Stimulated activated CD4-positive, alpha-beta T cell treated with anti-CD3 and anti-CD28 coated beads, Interleukin-12 subunit alpha, Interleukin-12 subunit beta, amount 100 ng/mL, for 4 hours (primary cell): Measurements from ENCODE around the gene NAA20.
A peak's percentile ranks its signal among the peaks of the same experiment; 100 is the strongest.

Source experiments
- DNase-seq: peaks from one replicate; pipeline ENCODE4 v3.0.0-alpha.2; 2020

NAA20 gene

DNA sequence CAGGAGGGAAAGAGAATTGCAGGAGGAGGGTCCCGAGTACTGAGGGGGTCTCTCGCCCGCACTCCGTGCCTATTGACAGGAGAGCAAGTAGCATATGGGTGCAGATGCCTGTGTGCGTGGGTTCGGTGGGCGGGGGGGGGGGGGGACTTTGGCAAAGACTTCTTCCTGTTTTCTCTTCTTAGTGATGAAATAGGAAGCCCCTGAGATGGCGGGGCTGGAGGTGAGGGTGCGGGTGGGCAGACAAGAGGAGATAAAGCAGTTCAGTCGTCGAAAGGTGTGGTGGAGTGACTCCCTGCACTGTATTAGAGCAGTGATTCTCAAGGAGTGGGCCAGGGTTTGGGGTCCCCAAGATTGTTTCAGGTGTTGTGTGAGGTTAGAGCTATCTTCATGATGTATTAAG is 3.7 kb downstream of the NAA20 start:
- DNase-seq, result no peak

DNA sequence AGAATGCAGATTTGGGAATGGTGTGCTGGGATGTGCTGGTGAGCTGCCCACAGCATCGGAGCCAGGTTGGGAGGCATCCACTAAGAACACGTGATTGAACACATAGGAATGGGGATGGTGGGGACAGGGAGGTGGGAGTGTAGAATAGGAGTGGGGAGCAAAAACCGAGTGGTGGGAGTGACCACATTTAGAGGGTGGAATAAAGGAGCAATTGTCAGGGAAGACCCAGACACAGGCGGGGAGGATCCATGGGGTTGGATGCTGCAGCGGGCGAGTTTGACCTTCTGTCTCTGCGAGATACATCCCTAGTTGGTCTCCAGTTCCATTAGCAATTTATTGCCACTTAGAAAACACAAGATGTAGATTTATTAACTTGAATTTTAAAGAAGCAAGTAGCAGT is 4.7 kb downstream of the NAA20 start:
- no peak for DNase-seq

DNA sequence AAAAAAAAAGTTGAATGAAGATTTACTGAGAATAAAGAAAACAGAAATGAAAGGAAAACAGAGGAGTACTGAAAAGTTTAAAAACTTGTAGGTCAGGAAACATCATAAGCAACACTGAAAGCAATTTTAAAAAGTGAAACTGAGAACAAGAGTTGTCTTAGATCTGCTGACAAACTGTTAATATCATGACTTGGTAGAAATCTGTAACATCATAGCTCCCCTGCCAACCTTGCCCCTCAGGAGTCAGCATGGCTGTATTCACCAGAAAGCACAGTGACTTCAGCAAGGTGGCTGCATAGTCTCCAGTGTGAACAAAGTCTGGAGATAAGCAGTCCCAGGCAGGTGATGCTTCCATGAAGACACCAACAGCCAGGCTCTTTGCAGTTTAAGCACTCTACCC is 5.3 kb downstream of the NAA20 start:
- DNase-seq, result no peak

DNA sequence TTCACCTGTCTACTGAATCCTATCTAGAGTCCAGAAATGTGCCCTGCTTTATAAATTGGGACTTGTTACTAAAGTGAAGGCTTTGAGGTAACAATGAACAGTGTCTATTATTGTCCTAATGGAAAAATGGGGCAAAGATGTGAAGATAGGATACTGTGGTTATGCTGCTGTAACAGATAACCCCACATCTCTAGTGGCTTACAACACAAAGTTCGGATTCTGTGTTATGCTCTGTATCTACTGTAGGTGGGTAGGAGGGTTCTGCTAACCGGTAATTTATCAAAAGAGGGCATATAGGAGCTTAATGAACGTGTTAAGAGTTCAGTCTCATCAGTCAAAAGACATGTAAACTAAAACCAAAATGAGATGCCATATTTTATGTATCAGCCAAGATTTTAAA is 6.2 kb downstream of the NAA20 start:
- no peak for DNase-seq

DNA sequence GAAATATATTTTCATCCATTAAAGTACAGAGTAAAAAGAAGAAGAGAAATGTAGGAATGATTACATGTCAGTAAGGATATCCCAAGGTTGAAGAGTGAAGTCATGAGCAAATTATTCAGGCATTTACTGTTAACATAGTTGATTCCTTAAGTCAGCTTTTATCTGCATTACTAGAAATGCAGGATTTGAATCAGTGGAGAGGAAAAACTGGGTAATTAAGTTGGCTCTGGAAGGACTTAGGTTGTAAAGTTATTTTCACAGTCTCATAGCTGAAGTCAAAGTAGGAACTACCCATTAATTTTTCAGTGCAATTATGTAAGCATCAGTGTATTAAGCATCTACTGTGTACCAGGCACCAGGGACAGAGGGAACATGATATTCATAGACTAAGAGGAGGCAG is 7.8 kb downstream of the NAA20 start:
- no peak for DNase-seq

DNA sequence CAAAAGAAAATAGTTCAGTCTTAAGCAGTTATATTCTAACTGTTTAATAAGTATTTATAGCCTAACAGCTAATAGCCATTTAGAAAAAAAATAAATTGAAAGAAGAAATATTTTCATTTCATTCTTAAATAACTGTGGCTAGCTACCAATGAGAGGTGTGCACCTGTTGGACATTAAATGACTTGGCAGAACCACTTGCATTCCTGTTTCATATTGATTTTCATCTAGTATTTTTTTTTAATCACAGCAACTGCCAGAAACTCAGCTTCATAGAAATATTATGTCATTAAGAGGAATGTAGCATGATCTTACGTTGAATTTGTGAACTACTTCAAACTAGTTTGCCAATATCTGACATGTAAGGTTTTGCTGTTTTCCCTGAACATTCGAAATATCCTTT is 10.1 kb downstream of the NAA20 start:
- no peak for DNase-seq

DNA sequence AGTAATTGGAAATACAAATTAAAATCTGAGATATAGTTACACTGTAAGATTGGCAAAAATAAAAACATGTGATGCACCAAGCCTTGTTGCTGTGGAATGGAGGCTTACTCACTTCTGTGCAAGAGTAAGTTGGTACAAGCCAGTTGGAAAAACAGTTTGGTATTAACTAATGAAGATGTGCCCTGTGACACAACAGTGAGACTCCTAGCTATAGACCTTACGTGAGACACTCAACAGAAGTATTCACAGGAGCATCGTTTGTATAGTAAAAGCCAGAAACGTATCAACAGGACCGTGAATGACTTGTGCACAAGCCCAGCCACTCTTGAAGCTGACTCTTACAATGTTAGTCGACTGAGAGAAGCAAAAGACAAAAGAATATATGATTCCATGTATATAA is 14.6 kb downstream of the NAA20 start:
- no peak for DNase-seq

DNA sequence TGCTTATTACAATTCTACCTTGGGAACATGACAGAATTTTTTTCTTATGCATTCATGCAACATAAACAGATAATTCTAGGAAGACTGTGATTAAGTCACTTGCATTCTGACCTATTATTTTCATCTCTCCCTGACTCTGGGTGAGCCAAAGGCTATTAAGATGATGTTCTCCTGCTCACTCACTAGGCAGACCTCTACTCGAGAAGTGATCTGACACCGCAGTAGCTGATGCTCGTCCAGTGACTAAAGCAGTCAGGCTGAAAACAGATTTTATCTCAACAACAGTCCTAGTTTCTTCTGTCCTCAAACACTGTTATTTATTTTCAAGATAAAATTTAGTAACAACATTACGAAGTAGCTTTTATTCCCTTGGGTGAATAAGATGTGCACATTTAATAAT is 17.3 kb downstream of the NAA20 start:
- DNase-seq, result no peak

DNA sequence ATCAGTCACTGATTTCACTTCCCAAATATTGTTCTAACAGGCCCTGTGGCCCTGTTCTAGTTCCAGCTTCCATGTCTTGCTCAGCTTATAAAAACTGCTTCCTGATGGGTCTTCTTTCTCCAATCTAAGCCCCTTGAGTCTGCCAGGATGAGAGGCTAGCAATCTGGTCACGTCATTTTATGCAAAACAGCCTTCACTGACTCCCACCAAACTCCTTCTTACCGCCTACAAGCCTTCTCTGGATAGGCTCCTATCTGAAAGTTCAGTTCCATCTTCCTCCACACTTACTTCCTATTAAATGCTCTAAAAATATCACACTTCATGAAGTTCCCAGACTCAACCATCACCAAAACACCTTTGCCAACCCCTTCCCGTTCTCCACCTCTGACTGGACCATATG is 19.6 kb downstream of the NAA20 start:
- no peak for DNase-seq

DNA sequence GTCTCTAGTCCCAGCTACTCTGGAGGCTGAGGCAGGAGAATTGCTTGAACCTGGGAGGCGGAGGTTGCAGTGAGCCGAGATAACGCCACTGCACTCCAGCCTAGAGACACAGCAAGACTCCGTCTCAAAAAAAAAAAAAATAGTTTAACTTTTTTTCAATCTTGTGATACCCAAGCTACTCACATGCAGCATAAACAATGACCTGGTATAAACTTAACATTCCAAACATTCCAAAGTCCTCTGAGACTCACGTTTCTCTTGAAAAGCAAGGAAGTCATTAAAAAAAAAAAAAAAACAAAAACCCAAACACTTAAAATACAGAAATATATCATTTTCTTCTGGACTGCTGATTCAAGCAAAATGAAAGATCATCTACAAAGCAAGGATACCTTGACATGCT is 20.8 kb downstream of the NAA20 start:
- no peak for DNase-seq

DNA sequence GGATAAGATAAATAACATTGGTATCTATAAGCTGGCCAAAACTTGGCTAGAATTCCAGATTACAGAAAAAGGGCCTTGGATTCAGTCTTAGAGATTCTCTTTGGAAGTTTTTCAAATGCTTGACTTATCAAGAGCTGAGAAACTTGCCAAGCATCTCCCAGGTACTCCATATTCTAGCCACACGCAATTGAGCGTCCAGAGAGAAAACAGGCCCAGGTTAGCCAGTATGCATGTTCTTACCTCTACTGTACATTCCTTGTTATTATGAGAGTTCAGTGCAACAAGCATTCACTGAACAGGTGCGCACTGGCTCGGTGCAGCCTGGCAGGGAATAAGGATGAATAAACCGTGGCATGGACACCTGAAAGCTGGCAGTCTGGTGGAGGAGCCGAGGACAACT is 21.4 kb downstream of the NAA20 start:
- DNase-seq, result no peak

DNA sequence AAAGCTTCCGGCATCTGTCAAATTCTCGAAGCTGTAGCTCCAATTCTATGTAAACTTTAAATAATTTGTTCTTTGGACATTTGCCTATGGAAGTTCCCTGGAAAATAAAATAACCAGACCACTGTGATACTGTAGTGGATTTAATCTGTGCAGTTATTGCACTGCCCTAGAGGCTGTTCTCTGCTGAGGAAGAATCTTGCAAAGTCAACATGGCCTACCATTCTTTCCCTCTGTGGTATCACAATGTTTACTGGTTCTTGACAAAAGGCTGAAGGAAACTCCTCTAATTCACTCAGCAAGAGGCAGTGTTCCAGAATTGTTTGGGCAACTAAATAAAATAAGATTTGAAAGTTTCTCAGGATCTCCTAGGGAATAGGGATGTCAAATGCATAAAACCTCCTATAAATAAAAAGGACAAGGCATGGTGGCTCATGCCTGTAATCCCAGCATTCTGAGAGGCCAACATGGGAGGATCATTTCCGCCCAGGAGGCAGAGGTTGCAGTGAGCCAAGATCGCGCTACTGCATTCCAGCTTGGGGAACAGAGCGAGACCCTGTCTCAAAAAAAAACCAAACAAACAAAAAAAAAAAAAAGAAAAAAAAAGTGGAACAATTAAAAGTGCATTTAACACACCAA is 22.7 kb downstream of the NAA20 start:
- DNase-seq, result no peak

DNA sequence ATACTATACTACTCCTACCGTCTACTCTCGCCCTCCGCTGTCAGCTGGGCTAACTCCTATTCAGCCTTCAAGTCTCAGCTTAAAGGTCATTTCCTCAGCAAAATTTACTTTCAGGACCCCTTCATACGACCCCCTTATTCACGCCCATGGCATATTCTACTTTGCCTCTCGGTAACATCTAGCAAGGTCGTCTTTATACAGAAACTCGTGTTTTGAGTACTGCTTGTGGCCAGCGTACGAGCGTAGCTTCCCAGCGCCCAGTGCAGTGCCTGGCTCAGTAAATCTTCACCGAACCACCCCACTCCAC is 34.6 kb downstream of the NAA20 start:
- no peak for DNase-seq

DNA sequence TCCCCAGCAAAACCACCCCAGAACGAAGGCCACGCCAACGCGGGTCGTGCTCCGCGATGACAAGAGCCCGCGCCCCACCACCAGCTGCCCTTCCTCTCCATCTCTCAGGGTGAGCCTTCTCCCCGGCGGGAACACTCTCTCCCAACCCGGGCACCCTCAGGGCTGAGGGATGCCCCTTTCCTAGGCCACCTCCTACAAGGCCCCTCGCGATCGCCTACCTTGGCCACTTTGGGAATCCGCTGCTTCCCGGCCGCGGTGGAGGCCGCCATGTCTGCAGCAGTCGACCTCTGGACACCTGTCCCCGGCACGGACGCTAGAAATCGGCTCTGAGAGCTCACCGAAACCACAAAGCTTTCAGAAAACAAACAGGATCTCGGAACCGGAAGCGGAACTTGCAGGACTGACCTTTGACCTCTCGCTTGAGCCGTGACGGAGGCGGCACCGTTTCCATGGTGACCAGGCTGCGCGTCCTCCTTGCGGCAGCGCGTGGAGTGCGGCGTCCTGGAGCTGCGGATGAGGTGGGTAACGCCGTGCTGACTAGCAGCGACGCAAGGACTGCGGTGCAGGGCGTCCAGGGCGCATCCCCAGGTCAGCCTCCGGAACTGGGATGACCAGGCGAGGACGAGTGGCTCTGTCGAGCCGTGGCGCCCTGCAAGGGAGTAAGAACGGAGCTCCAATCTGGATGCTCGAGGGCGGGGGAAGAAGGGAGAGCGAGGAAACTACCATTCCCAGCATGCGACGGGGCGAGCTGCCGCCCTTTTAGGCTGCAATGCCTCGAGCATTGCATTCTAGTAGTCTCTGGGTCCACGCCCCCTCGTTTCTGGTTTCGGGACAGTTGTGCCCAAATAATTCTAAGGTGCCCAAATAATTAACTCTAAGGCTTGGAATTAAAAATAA is 35.2 kb downstream of the NAA20 start, which contains the start of the genes CFAP61 and CRNKL1:
TSS of gene CFAP61 (plus strand) at position 459 of the 897 bp plus-strand sequence. CDS start 4,122 bp downstream, outside the sequence.
TSS of gene CRNKL1 (minus strand) at position 393 of the 897 bp plus-strand sequence. CDS start at position 269, 124 bp downstream.
- peak; percentile 94 for DNase-seq

DNA sequence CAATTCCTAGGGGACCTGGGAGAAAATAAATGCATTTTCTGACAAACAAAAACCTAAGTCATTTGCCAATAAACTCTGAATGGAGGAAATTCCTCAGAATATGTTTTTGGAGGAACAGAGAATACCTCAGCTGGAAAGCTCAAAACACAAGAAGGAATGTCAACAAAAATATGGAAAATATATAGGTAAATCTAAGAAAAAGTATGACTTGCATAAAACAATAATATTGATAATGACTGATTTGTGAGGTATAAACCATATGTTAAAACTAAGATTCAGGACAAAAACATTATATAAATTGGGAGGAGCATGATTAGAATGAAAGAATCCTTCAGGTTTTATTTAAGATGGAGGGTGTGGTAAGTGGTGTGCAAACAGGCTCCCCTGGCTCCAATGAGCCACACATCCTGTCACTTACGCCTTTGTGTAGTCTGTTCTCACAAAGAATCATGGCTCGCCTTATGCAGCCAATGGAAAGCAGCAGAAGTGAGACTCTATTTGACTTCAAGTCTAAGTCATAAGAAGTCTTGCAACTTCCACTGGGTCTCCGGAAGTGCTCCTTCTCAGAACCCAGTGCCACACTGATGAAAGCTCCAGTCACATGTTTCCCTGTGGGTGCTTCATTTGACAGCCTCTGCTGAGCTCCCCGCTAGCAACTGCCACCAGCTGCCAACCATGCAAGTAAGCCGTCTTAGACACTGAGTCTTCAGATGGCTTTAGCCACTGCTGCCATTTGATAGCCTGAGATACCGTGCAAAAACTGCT is 43.3 kb downstream of the NAA20 start:
- DNase-seq, result no peak

DNA sequence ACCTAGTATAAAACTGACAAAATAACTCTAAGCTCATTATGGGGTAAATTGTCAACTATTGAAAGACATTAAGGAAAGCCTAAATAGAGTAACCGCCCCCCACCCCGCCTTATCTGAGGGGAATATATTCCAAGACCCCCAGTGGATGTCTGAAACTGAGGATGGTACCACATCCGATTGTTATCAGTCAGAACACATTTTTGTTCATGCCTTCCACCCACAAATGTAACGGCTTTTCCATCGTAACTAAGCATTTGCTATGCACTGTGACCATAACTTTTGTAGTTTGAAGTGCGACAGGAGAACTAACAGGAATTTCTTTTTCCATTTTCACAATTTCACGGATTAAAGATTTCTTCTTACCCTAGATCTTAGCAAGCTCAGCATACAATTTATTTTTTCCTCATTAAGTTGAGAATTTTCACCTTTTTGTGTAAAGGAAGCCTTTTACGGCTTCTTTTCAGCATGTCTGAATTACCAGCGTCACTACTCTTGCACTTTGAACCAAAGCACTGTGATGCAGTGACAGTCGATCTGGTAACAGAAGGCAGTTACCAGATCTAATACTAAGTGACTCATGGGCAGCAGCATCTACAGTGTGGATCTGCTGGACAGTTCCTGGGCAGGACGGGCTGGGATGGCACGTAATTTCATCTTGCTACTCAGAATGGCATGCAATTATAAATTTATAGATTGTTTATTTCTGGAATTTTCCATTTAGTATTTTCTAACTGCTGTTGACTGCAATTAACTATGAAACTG is 47.0 kb downstream of the NAA20 start:
- DNase-seq, result no peak

DNA sequence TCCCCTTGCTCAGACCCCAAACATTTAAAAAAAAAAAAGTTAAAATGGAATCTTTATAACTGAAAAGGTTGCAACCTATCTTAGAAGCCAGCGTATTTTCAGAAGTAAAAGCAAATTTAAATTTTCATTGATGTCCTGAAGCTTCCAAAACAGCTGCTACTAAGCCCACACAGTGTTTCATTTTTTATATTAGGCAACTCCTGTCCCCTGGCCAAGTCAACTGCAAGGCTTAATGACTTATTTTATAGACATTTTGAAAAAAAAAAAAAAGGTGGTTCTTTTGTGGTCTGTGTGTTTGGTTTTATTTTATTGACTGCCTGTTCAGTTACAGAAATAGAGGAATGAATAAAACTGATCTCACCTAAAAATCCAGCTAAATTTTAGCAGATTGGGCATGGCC is 48.2 kb downstream of the NAA20 start:
- no peak for DNase-seq

DNA sequence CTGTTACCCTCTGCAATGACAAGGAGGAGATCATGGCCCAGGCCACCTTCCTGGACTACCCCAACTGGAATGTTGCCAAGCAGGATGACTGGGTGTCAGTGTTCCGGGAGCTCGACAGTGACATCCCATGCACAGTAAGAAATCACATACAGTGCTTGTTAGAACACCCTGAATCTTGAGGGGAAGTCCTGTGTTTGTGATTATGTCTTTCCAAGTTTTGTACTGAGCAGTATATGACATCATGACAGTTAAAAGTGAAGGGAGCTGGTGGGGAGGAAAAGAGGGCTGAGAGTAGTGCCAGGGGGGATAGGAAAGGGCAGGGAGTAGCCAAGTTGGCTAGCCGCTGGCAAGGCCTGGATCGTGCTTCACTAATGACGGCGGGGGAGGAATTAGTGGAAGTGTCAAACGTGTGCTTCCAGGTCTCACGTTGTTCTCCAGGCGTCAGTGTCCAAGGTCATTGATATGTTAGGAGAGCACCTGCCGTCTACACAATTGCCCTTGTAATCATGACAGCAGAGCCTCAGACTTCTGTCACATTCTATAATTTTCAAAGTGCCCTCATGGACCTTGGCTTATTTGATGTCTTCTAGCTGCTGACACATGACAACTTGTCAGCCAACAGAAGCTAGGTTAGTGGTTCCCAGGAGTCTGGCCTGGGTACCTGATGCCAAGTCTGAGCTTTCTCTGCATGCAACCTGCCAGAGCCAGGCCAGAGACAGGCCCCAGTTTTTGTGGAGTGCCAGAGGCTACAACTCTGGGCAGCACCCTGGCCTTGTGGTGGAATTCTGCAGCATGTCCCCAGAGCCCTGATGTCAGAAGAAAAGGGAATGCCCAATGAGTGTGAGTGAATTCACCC is 53.9 kb downstream of the NAA20 start:
- DNase-seq, result no peak

DNA sequence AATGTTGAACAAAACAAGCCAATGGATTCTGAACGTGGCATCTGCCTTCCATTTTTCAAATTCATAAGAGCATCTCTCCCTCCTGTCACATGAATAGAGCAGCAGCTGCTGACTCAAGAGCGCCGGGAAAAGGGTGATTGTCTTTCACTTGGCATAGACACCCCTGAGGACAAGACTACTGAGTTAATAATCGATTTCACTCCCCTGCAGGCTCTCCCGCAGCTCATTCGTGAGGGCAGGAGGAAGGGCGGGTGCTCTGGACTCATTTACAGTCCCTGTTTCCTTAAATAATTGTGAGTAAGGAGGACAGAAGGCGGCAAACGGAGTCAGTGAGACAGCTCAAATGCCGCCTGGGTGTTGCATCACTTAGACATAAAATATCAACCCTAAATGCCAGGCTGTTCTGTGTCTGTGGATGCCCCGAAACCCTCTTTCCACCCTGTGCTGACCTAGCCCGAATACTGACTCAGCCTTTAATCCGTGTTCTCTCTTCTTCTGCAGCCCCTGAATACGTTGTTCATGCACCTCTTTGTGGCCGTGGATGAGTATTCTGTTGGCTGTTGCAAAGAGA is 56.7 kb downstream of the NAA20 start:
- no peak for DNase-seq

DNA sequence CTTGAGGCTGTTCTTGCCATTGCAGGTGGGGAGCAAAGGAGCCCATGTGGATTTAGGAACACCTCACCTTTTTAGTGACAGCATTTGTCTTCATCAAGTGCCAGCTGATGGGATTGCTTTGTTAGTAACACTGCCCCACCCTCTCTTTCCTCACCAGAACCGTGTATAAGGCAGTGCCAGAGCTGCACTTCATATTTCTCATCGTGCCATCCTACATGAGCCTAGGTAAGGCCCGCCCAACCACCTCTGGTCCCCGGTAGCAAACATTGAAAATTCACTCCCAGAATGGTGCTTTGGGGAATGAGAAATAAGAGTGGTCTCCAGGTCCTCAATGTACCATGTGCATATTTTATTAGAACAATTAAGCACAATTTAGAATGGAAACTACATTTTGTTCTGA is 57.9 kb downstream of the NAA20 start:
- DNase-seq, result no peak

DNA sequence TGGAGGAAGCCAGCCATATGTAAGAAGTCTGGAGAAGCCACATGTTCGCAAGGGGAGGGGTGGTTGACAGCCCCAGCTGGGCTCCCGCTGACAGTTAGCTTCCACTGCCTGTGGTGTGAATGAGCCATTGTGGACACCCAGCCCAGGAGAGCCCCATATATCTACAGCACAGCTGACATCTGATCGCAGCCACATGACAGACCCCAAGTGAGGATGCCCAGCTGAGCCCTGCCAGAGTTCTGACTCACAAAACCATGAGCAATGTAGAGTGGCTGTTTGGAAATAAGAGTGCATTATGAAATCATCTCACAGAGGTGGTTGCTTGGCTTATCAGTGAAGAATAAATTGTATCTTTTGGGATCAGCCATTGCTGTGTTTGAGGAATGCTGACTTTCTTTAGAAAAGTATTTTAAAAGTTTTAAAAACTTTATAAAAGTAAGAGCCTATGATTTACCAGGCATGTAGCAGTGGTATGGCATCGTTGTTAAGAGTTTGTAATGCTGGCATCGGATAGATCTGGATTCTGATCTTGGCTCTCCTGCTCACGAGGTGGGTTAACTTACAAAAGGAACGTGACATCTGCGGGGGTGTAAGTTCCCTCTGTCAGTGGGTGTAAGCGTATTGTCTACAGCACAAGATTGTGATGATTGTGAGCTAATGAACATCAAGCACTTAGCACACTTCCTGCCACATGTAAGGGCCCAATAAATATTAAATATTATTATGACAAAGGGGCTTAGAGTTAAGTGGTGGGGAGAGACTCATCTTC is 59.3 kb downstream of the NAA20 start:
- DNase-seq, result no peak
